SU-DHL-6 (cell line): ENCODE data around the gene RASD2.

ENCODE experiments used
- CTCF ChIP-seq: fragments of 200-600 bp; sonication (generic); IDR thresholded peaks from one replicate; pipeline ENCODE4 v1.5.1; 2017; ENCODE audit warnings: antibody characterized with exemption, mild to moderate bottlenecking, low read length, moderate library complexity; ENCODE audit not compliant: insufficient read depth, poor library complexity, severe bottlenecking
- EZH2phosphoT487 ChIP-seq: fragments of 200-600 bp; sonication (generic), shearing (Covaris generic); conservative IDR thresholded peaks from 2 replicates; pipeline ENCODE4 v1.6.1; 2018; ENCODE audit warnings: mild to moderate bottlenecking, antibody characterized with exemption, low read length, moderate library complexity, mixed read lengths

GRCh38 chr22:35516723-35517122 lies 23.9 kb upstream of the RASD2 start:
- no peak for TF ChIP-seq CTCF
- TF ChIP-seq EZH2phosphoT487 = no peak
